Stimulated activated CD4-positive, alpha-beta T cell treated with anti-CD3 and anti-CD28 coated beads, TNF-alpha, amount 100 ng/mL, for 1 hour (primary cell): Measurements from ENCODE around the gene TAC4.
A peak's percentile ranks its signal among the peaks of the same experiment; 100 is the strongest.

ENCODE experiments used
- DNase-seq, 3 donors: peaks; one replicate each; pipeline ENCODE4 v3.0.0-alpha.2; 2020; ENCODE audit warnings: low read depth in 3 of 3, low spot score in 1 of 3

TAC4 gene

DNA sequence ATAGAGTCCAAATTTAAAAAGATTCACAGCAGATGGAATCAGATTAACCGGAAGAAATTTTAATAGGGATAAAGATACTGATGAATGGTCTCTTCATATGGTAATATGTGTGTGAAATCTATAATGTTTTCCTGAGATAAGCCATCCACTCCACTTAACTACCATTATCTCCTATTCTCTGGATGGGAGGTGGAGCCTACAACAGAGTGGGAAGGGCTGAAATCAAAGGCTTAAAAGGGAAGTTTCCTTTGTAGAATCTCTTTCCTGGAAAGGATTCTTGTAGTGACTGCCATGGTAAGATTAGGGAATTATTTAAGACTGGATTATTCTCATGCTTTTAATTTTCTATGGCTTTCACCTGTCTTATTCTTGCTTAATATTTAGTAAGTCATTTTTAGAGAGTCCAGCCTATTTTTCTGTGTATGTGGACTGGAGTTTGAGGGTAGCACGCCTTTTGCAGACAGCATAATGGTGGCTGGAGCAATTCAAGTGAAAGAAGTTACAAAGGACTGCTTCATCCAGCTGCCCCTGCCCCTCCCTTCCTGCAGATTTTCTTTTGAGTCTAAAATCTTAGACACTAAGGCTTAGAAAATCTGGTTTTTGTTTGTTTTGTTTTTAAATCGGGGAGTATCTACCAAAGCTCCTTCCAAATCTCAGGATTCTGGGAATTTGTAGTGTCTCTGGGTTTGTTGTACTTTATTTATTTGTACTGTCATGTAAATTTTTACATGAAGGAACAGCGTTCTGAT is 32.9 kb downstream of the TAC4 start:
- DNase-seq, result no peak

DNA sequence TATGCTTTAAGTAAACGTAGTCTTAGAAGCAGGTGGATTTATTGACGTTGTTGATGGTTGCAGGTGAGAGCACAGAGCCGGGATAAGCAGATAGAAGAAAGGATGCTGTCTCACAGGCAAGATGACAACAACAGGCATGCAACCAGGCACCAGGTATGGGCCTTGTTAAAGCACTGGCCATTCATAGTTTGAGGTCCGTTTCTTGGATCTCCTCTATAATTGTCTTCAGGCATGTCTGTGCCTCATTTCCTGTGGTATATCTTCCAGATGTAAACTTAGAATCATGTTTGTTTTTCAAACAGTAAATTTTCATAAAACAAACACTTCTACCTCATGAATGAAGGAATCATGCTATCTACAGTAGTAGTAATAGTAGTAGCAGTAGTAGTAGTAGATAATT is 38.8 kb downstream of the TAC4 start:
- DNase-seq, result no peak

DNA sequence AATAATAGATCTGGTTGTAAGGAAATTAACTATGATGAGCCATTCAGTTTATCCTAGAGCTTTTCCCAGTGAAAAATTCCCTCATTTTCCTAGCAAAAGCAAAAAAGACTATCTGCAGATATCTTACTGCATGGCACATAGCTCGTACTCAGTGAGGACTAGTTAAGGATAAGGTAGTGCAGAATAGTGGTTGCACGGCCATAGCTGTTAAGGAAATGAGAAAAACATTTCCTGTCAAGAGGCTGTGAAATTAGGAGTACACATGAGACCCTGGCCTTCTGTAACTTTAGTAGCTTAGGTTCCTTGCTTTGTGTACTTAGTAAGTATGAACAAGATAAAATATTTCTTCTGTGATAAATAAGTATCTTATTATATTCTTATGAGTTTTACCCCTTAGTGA is 49.1 kb downstream of the TAC4 start:
- no peak for DNase-seq

DNA sequence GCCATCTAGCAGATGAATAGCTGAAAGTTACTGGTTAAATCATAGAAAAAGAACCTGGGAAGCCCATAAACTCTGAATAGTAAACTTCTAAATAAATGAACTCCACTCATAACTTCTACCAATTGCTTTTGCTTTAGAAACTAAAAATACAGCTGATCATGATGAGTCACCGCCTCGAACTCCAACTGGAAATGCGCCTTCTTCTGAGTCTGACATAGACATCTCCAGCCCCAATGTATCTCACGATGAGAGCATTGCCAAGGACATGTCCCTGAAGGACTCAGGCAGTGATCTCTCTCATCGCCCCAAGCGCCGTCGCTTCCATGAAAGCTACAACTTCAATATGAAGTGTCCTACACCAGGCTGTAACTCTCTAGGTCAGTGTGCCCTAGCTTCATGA is 49.7 kb downstream of the TAC4 start:
- no peak for DNase-seq

DNA sequence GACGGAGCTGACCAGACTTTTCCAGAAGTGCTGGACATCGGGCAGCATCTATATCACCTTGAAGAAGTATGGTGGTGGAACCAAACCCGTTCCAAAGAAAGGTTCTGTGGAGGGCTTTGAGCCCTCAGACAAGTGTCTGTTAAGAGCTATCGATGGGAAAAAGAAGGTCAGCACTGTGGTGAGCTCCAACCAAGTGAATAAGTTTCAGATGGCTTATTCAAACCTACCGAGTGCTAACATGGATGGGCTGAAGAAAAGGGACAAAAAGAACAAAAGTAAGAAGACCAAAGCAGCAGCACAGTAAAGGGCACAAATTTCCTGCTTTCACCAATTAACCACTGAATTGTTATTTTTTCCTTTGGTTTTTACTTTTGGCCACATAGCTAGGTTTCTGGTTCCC is 52.5 kb downstream of the TAC4 start:
- DNase-seq, result no peak

DNA sequence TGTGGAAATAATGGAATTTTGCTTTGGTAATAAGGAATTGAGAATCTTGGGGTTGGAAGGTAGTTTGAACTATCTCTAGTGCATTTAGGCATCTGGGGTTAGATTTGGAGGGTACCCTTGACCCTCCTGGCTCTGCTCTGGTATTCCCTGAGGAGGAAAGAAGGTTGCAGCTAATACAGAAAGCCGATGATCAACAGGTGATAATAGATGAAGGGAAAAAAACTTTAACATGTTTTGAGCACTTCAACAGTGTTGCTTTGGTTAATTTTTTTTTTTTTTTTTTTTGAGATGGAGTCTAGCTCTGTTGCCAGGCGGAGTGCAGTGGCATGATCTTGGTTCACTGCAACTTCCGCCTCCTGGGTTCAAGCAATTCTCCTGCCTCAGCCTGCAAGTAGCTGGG is 54.6 kb downstream of the TAC4 start:
- no peak for DNase-seq

DNA sequence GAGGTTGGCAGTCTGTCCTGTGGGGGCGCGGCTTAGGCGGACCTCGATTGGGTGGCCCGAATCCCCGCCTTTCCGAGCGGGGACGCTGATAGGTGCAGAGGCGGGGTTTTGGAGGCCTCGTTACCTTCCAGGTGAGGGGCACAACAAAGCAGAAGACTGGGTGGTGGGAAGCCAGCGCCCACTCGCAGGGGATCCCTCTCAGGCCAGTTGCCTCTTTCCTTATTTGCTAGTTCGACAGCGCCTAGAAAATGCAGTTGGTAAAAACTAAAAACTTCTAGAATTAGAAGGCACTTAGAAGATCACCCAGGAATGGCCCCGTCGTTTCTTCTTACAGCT is 58.7 kb downstream of the TAC4 start:
- DNase-seq, result no peak

DNA sequence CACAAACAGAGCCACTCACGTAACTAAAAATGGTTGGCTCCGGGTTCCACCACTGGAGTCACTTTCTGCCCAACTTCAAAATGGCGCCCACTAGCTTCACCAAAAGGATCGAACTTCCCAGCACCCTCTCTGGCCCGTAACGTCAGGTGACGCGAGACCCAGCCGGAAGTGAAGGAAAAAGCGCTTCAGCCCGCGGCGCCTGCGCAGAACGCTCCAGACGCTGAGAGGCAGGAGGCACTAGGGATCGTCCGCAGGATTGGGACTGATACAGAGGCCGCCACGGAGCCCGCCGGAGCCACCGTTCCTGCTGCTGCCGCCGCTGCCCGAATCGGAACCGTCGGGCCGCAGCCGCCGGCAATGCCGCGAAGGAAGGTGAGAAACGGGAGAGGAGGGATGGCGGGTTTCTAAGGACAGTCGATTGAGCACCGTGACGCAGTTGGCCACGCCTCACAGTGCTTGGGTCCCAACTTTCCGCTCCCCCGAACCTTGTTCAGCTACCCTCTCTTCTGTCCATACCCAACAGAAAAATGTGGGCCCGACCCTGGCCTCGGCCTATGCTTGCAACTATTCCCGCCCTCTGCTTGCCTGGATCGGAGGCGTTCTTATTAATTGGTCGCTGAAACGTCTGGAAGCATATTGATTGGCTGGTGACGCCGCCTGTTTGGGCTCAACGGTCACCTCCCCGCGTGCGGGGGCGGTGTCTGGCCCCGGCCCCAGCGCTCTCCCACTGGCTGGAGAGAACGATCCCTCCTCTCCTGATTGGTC is 59.2 kb downstream of the TAC4 start, which contains the start of gene KAT7:
Gene KAT7, plus strand, starts transcription at position 204 of the 765 bp plus-strand sequence. Its CDS starts 154 bp downstream, at position 358.
- DNase-seq, result peak; percentile 91 to 96 (median 96)
